ENCODE results near the gene ZNF827.

ZNF827 gene

DNA sequence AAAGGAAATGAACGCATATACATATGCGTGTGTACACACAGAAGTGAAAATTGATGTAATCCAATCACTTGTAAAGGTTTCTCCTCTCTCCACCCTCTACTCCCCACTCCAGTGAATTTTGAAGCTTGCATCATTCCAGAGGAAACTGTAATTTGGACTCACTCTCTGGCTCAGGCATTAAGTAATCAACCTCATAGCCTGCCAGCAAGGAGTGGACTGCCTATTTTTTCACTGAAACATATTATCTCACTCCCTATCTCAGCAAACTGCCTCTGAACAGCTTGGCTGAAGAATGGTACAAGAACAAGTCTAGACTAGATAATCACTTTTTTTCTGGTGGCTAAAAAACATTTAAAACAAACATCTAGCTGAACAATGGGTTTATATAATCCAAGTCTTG, 134.5 kb downstream of the ZNF827 start:
- DNase-seq: no peak

DNA sequence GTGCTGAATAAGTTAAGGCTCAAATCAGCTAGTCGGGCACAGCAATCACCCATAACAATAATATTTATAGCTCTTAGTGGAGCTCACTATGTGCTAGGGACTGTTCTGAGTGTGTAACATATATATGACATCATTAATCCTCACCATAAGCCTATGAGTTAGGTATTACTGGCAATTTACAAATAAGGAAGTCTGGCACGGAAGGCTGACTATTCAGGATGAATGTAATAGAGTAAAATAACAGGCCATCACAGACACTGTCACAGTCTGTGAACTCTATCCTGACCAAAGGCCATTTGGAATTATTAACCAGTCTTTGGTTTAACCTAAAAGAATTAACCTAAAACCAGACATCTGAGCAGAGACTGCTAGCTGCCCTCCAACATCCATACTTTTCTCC, 139.4 kb downstream of the ZNF827 start:
- no peak for DNase-seq

DNA sequence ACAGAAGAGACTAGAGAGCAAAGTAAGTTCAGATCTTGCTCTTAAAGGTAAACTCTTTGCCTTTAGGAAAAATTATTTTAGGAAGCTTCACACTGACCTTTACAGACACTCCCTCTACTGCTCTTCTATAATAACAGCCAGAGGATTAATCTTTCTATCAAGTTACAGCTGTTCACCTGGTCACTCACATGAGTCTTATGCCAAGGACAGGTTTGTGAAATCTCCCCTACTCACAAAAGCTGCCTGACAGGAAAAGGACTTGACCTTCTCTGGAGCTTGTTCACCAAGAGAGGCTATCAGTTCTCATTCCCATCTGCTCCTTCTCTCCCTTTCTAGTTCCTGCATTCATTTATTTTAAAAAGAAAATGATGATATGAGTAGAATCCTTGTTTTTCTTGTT, 141.3 kb downstream of the ZNF827 start:
- no peak for DNase-seq

DNA sequence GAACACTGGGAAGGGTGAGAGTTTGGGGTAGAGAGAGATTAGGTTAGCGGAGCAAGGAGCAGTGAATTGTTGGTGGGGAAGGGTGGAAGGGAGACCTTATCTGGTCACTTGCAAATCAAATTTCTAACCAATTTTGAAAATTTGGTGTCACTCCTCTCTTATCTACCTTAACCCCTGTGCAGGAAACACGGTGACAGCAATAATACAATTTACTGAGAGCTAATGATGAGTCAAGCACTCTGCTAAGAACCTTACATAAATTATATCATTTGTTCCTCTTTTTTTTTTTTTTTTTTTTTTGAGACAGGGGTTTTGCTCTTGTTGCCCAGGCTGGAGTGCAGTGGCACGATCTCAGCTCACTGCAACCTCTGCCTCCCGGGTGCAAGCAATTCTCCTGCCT, 142.3 kb downstream of the ZNF827 start:
- no peak for DNase-seq

DNA sequence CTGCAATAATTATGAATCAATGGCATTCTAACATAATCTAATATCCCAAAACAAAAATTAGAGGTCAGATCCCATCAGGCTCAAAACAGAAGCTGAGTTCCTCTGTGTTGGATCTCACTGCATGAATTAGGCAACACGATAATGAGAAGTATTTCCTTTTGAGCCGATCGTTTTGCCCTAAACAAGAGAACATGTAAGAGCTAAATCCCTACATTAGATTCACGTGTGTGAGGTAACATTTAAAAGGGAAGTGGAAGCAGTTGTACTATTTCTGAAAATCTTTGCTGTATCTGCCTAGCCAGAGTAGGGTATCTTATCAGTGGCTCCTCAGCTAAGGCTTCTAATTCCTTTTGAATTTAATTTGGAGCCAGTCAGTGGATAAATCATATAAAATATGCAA, 143.1 kb downstream of the ZNF827 start:
- no peak for DNase-seq

DNA sequence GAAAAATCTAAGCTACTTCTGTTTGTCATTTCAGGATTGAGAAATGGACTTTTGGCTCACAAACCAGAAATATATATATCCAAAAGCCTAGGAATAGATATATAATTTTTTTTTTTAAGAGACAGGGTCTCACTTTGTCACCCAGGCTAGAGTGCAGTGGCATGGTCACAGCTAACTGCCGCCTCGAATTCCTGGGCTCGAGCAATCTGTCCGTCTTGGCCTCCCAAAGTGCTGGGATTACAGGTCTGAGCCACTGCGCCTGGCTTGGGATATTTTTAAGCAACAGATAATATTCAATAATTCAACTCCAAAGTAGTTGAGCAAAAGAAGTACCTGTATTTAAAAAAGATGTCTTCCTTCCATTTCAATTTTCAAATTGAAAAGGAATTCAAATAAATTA, 146.2 kb downstream of the ZNF827 start:
- no peak for DNase-seq

DNA sequence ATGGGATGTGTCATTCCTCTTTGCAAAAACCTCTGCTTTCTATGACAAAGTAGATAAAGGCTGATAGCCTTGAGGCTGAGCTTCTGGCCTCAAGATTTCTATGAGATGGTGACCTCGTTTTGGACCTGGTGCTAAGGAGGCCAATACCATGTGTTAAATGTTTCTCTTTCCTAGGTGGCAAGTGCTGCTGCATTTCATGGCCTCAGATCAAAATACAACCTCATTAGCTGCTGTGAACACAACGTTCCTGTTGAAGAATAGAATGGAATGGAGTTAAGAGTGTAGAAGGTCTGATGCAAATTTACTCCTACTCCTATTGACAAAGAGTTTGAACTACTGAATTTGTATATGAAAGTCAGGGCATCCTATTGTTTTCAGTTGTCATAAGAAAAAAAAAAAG, 146.6 kb downstream of the ZNF827 start:
- DNase-seq: no peak

DNA sequence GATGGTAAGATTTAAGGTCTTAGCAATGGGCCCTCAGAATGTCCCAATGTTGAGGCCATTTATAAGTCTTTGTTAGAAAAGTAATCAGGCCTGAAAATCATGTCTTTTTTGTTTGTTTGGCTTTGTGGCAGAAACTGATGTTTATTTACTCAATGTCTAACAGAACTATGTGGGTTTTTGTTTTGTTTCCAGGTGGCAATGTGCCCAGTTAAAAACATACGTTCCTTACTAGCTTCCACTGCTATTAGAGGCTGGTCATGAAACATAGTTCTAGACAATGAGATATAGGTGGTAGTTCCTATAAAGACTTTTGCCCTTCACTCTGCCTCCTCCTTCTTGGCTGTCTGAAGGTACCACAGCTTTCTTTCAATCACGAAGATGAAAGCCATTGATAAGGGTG, 149.9 kb downstream of the ZNF827 start:
- no peak for DNase-seq

DNA sequence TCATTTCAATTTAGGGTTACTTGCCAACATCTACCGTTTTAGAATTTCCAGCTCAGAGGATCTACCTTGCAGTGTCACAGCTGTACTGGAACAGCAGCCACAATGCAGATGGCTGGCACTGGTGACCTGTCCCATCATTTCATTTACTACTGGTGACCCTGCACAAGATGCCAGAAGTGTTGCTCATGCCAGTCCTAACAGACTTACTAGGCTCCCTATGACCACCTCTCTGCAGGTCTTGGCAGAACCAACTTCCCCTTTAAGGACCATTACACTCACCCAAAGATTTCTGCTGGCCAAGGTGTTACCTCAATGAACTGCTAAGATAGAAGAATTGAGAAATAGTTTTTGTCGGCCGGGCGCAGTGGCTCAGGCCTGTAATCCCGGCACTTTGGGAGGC, 151.8 kb downstream of the ZNF827 start:
- DNase-seq: no peak

DNA sequence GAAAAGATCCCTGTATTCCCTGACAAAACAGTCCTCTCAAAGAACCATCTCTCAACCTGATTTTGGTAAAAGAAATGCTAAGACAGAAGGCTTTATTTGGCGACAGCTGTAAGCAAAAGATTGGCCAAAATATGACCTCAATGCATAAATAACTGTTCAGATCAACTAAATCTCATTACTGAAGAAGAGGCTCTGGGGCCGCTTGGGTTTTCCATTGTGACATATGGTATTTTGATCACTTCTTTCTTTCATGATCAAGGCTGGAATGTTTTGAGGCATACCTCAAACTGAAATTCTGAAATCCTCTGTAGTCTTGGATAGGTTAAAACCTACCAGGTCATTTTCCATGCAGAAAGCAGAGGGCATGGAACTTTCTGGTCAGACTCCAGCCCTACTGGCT, 152.4 kb downstream of the ZNF827 start:
- no peak for DNase-seq

DNA sequence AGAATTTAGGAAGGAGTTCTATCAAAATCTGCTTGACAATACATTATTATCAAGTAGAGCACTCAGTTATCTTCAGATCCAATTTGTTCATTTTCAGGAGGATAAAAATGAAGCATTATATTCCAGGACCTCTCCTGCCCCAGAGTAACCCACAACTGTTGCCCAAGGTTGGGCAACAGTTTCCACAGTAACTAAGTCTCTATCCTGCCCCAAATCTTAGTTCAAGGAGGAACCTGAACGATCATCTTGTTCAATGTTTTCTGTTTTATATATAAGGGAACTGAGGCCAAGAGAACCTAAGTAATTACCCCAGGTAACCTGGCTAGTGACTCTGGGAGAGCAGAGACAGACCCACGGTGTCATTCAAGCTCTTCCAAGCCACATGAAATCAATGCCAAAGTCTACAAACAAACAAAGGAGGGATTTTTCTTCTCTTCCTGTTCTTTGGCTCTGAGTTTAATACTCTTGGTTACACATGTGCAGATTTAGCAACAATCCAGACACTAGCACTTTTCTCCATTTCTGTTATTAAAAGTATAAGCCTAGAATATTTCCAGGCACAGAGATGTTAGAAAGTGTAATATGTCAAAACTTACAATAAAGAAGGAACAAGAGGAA, 153.1 kb downstream of the ZNF827 start:
- no peak for DNase-seq

DNA sequence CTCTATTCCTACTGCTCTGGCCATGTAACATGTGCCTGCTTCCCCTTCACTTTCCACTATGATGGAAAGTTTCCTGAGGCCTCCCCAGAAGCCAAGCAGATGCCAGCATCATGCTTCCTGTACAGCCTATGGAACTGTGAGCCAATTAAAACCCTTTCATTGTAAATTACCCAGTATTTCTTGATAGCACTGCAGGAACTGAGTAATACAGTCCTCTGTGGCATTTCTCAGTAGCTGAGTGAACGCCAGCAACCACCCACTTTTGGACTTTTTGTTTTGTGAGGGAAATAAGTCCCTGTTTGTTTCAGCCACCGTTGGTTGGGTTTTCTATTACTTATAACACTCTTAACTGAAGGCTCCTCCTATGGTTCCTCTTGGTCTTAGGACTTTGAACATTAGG, 154.6 kb downstream of the ZNF827 start:
- no peak for DNase-seq

DNA sequence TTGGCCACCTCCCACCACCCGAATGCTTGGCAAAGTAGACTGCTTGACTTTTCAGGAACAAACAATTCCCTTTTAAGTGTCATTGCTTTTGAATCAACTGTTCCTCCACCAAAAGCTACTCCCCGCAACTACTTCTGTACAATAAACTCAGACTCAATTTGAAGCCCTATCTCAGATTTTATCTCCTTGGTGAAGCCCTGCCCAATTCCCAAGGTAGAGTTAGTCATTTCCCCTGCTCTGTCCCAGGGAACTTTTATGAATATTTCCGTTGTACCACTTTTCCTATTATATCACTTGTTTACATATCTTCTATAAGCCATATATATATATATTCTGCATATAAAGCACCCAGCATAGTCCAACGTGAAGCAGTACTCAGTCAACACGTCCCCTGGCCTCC, 155.9 kb downstream of the ZNF827 start:
- no peak for DNase-seq

DNA sequence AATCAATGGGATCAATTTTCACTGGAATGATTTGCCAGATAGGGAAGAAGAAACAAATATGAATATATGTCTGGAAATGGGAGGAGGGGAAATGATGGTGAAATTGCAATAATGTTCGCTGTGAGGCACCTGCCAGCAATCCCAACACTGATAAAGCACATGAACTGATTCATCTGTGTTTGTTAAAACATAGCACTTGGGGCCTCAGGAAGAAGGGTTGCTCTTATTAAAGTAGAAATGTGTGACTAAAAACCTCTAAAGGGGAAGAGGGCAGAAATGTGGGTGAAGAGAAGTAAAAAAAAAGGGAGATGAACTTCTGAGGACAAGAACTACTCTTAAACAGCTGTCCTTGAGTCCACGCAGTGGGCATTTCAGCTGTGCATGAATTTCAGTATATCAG, 157.3 kb downstream of the ZNF827 start:
- no peak for DNase-seq

DNA sequence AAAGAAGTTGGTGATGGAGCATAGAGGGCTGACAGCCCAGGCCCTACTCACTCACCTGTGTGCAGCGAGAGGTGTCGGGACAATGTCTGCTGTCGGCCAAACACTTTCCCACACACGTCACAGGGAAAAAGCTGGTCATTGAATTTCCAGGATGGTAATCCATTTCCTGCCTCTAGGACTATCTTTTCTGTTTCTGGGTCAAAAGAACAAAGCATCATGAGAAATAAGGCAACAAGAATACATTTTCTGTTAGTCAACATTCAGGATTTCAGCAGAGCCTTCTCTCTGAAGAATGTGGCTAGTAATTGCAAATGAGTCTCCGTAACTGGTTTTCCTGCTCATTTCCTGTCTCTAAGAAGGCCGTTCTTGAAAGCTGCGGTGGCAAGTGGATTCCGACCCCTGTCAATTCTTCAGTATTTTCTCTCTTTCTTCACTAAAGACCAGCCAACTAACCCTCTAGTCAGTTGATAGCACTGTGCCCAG, 159.3 kb downstream of the ZNF827 start:
- no peak for DNase-seq

DNA sequence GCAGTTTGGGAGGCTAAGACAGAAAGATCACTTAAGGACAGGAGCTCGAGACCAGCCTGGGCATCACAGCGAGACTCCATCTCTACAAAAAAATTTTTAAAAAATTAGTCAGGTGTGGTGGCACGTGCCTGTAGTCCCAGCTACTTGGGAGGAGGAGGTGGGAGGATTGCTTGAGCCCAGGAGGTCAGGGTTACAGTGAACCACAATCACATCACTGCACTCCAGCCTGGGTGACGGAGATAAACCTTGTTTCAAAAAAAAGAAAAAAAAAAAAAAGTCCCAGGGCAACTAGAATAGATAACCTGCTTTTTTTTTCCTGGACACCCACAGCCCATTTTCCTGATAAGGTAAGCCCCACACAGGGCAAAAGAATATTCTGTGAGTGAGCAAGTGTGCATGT, 162.4 kb downstream of the ZNF827 start:
- no peak for DNase-seq

DNA sequence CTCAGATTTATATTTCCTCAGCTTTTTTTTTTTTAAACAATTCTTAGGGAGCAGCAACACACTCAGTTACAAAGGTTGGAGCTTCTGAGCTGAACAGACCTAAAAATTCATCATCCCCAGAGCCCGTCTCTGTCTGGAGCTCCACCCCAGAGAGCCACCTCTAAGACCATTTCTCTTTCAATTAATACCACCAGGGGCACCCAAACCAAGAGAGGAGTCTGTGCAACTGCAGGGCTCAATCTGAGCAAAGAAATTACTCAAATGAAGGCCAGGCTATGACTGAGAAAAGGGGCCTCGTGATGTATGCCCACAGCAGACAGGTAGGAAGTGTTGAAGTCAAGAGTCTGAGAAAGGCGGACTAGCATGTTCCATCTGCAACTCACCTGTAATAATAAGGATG, 163.2 kb downstream of the ZNF827 start:
- no peak for DNase-seq

DNA sequence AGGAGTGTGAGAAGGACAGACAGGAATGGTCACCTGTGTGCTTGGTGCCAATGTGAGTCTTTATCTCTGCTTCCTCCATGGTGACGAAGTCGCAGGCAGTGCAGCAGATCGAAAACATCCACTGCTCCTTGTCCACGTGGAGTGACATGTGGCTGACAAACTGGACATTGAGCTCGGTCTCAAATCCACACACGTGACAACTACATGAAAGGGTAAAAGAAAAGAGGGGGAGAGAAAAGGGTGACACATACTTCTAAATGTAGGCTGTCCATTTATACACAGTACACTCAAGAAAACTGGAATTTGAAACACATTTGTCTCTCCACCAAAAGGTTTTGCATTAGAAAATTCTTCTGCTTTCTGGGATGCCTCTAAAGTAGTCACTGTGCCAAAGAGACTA, 164.2 kb downstream of the ZNF827 start:
- no peak for DNase-seq

DNA sequence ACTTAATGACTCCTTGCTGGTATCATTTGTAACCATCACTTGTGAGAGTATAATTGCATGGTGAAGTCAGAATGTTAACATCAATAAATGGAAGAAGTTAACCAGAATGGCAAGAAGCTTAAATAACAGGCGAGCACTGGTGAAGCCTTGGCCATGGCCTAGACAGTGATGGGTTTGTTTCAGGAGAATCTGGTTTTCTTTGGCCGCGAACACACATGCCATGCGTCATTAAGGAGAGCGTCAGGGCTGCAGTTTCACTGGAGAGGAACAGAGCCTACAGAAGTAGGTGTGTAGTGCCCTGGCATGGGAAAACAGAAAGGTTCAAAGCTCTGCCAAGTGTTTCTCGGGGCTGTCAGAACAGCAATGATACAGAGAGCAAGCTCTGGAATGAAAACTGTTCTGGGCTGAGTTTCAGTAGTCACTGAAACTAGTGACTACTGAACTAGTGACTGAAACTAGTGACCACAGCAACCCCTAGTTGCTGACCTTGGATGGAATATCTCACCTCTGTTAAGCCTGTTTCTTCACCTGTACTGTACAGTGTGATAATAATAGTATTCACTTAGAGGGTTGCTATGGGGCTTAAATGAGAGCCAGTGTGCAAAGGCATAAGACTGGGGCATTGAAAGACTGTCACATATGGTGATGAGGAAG, 164.9 kb downstream of the ZNF827 start:
- DNase-seq: peak in 3 of 56 donors; percentile 4 to 29 (median 5)

DNA sequence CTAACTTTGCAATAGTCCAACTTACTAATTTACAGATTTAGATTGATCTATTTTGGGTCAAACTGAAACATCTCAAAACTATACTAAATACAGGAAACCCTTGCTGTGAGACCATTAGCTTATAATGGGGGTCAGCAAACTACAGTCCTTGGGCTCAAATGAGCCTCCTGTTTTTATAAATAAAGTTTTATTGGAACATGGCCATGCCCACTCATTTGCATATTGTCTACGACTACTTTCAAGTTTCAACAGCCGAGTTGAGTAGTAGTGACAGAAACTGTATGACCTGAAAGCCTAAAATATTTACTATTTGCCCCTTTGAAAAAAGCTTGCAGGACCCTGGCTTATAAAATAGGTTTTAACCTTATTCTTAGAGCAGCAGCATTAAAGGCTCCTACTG, 166.3 kb downstream of the ZNF827 start:
- DNase-seq: no peak

DNA sequence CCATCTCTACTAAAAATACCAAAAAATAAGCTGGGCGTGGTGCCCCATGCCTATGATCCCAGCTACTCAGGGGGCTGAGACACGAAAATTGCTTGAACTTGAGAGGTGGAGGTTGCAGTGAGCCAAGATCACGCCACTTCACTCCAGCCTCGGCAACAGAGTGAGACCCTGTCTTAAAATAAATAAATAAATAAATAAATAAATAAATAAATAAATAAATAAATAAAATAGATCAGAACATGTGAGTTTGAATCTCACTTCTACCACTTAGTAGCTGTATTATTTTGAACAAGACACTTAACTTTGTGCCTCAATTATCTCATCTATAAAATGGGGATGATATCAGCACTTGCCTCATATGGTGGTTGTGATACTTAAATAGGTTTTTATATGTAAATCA, 168.5 kb downstream of the ZNF827 start:
- no peak for DNase-seq

DNA sequence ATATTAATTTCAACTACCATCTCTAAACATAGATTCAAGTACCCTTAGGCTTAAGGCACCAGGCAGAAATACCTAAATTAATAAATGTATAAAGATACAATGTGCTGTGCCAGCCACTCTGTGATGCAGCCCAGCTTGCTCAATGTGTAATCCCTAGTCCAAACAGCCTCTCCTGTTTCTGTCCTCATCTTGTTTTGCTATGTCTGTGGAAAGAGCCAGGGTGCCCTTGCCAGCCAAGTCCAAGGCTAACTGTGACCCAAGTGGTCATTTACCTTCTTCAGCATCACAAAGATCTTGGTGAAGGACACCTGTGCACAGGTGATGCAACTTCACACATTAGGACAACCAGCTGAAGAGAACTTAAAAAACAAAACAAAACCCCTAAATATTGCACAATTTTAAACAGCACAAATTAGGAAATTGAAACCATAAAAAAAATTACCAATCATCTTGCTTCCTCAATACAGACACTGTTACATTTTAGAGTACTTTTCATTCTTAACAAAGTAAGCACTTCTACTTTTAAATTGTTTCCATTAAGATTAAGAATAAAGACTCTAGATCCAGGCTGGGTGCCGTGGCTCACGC, 169.1 kb downstream of the ZNF827 start:
- DNase-seq: no peak

DNA sequence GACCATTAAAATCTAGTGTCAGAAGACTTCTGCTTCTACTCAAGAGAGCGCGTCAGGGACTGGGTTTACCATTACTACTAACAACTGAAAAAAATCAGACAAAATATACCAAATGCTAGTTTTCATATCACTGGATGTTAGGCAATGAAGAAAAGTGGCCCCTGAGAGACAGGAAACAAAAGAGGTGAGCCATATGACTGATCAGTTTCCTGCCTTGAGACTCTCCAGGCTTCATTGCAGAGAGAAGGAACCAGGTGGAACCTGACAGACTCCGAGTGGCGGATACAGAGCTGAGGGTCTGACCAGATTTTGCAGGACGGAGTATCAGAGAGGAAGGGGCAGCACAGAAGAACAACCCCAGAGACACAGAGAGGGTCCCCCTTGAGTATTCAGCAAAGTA, 172.3 kb downstream of the ZNF827 start:
- DNase-seq: no peak
